DMS153 treated with DMSO at 0.1 percent for 48 hours (cell line): Measurements from ENCODE around the gene MBNL2.
A peak's percentile ranks its signal among the peaks of the same experiment; 100 is the strongest.

Source experiments
- DNase-seq: peaks from one replicate; lab custom pipeline; 2025; ENCODE audit not compliant: unreplicated experiment; lab: John Stamatoyannopoulos, UW

The MBNL2 gene

DNA sequence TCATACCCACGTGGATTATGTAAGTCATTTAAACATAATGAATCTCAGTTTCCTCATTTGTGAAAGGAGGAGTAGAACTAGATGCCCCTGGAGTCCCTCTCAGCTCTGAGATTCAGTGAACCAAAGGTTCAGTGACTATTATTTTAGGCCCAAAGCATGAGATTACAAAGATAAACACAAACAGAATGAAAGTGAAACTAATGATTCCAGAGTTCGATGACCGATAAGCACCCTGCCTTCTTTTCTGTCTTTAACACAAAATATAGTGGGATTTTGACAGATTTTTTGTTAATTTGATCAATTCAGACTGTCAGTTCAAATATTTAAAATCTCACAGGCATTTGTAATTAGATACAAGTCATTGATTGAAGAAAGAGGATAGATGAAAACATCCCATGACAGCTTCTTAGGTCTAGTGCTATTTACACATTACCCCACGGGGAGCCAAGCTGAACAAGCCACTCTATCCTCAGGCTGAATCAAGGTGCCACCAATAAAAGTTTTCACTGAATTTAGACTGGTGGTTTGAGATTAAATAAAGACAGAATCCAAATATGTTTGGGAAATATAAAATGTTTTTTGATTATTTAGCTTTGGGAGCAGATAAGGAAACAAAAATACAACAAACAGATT lies 147.2 kb downstream of the MBNL2 start:
- peak; percentile 33 for DNase-seq

GRCh38 chr13:97371486-97372109 lies 149.5 kb downstream of the MBNL2 start:
- no peak for DNase-seq

DNA sequence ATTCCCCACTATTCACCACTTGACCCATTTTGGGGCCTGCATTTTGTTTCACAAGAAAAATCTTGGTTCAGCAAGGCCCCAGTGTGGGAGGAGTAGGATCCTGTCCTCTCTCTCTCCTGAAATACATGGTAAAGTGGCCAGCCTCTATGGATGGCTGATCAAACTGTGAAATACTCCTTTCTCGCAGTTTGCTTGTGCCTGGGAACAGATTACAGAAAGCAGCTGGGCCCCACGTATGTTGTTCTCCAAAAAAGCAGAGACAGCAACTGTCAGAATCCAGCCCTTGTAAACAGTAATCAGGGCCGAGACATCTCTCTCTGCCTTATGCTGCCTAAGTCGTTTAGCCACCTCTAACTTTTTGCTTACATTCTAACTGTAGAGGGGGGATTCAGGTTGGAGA lies 150.8 kb downstream of the MBNL2 start:
- DNase-seq: no peak

DNA sequence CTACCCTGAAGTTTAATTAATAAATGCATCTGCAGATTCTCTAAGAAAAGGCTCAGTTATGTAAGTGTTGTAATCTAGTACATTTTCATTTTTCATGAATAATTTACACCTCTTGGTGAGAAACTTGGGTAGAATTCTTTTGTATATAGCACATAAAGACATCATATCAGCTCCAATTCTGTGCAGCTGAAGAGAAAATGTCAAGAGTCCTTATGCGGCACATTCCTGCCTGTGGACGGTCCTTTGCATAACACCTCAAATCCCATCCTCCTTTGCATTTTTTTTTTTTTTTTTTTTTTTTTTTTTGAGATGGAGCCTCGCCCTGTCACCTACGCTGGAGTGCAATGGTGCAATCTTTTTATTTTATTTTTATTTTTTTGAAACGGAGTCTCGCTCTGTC lies 151.7 kb downstream of the MBNL2 start:
- DNase-seq: no peak

DNA sequence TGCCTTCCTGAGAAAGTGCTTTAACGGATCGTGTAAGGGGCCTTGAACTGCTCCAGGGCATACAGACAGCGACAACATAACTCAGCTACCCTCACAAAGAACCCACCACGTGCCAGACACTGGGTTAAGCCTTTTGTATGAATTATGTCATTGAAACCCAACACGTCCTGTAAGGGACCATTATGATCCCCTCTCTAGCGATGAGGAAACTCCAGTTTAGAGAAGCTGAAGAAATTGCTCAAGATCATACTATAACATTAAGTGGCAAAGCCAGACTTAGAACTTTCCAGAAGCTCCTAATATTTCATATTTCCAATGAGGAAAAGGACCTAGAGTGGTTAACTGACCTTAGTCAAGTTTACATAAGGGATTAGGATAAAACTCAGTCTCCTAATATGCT lies 154.8 kb downstream of the MBNL2 start:
- DNase-seq: no peak

DNA sequence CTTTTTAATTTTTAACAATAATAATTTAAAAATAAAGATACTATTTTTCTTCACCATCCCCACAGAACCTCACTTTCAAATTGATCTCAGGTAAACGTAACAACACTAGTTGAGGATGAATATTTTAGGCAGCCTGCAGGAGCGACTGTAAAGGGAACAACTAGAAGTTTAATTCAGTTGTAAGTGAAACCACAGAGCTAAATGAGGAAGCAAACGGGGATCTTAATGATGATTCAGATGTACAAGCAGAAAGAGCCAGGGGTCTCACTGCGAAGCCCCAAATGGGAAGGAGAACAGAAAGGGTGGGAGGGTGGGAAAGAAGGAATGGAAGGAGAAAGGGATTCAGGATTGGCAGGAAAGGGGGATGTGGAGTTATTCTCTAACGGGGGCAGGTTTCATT lies 157.3 kb downstream of the MBNL2 start:
- no peak for DNase-seq

GRCh38 chr13:97380696-97381095 lies 158.6 kb downstream of the MBNL2 start:
- no peak for DNase-seq

DNA sequence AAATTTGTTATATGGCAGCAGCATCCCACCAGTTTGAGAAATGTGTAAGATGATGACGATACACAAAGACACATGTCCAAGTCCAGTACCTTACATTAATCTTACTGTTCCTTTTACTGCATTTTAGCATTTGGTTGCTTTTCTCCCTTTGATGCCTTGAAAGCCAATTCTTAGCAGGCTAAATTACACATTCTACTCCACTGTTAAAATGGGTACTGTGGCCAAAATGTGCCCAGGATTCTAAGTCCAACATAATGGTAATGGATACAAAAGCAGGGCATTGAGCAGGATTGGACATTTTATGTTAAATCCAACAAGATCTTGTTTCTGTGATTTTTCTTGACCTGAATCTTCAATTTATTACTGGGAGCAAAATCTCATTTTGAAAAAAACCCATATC lies 159.1 kb downstream of the MBNL2 start:
- no peak for DNase-seq

GRCh38 chr13:97382276-97382675 lies 160.1 kb downstream of the MBNL2 start:
- DNase-seq: no peak

DNA sequence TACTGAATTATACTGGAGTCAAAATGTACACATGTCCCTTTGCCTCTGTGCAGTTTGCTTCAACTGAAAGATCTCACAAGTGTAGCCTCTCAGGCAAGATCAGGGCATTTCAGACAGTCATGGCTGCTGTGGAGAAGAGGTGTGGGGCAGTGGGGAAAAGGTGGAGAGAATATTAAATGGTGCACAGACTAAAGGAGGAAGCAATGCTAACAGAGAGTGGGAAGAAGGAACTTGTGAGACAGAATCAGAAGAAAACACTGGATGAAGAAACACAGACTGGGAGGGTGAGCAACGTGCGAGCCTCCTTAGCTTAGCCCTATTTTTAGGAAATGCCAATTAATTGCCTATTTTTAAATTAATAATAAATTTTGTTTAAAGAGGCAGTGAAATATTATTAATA lies 162.2 kb downstream of the MBNL2 start:
- DNase-seq: no peak

DNA sequence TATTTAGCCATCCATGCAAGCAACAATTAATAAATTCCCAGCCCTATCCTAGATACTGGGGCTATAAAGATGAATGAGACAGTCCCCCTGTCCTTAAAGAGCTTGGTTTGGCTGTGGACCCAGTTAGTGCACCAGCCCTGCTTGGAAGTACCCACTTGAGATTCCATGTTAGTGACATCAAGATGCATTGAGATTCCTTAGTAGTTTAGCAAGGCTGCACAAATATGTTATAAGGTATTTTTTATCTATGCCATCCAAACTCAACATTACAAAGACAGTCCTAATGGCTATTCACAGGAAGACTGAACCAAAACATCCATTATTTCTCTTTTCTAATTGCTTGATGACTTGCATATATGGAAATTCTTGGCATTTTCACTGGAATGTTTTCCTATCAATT lies 163.0 kb downstream of the MBNL2 start:
- no peak for DNase-seq

DNA sequence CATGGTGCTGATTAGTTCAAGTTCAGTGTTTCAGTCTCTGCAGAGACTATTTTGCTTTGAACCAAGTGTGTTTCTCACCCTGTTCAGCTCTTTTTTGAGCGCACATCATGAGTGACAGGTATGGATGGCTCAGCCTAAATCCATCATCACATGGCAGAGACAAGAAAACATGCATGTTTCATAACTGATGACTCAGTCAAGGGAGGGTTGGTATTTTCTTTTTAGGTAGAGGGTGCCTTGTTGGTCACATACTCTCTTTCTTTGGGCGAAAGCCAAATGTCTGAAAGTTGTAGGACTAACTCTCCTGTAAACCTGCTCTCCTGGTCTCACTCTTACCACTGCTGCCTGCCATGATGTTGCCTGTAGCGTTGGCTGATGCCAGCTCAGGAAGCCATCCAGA lies 163.7 kb downstream of the MBNL2 start:
- DNase-seq: no peak

DNA sequence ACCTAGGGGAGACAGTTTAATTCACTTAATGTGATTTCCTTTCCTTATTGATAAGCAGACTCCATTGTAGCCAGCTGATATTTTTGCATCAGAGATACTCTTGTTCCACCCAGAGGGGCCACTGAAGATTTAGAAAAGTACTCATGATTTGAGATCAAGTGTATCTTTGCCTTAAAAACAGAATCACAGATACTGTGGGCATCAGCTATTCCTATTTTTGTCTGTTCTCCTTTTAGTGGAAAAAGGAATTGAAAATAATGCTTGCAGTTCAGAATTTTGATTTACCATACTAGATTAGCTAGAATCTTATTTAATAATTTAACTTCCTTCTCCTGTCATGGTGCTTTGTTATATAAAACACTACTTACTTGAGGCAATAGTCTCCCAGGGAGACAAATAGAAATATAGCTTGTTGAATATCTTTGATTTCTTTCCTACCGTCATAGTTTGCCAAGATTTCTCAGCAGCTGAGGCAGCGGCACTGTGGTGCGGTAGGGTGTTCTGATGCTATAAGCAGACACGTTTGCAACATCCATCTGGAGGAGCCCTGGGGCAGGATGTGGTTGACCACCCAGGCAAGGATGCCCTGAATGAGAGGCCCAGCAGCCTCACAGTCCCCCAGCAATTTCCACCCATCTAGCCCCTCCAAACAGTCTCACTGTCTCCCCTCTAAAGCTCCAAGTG lies 164.8 kb downstream of the MBNL2 start:
- DNase-seq: no peak

- DNase-seq: no peak
Observed at GRCh38 chr13:97387485-97387839, 165.3 kb downstream of the MBNL2 start.

DNA sequence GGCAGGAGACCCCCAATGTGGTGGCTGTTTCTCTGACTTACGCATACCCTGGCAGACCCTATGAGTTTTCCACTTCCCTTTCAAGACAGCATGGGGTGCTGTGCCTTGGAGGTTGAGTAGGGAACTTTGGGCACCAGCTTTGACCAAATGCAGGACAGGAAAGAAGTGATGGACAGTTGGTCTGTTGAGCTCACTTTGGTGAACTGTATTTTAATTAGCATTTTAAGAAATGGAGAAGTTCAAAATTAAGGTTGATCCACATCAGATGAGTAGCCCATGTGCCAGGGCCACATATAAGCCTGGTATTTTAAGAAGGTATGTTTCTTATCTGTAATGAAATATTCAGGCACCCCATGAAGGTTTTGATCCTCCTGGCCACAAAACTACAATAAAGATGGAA lies 165.8 kb downstream of the MBNL2 start:
- no peak for DNase-seq

DNA sequence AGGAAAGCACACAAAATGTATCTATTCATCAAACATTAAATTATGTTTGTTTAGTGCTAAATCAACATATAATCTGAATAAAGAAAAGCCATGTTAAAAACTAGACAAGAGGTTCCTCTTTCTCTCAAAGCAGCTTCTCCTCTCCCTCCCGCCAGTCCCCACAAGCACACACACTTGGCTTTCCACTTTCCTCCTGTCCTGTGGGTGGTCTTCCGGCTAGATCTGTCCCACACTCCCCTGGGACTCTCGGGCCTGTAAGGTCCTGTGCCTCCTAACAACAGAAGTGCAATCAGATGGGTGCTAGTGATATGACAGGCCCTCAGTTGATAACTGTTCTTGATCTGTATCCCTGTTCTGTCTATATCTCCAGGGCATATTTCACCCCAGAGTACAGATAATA lies 166.2 kb downstream of the MBNL2 start:
- DNase-seq: no peak

- no peak for DNase-seq
Observed at GRCh38 chr13:97390941-97391600, 168.9 kb downstream of the MBNL2 start.

GRCh38 chr13:97392020-97392419 lies 169.9 kb downstream of the MBNL2 start:
- DNase-seq: no peak

DNA sequence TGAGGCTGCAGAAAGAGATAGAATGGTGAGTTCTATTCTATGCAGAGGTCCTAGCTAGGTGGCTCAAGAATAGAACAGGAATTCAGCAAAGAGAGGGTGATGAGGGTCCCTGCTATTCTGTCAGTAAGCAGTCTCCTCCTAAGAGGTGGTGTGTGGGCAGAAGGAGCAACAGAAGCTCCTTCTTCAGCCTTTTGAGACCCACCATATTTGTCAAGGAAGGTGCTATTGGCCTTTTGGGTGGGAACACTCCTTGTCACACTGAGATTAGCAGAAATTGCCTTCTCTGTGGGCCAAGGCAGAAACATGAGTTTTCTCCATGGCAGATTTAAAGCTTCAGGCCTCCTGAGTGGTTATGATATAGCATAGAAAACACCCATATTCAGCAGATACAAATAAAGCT lies 172.4 kb downstream of the MBNL2 start:
- DNase-seq: no peak

DNA sequence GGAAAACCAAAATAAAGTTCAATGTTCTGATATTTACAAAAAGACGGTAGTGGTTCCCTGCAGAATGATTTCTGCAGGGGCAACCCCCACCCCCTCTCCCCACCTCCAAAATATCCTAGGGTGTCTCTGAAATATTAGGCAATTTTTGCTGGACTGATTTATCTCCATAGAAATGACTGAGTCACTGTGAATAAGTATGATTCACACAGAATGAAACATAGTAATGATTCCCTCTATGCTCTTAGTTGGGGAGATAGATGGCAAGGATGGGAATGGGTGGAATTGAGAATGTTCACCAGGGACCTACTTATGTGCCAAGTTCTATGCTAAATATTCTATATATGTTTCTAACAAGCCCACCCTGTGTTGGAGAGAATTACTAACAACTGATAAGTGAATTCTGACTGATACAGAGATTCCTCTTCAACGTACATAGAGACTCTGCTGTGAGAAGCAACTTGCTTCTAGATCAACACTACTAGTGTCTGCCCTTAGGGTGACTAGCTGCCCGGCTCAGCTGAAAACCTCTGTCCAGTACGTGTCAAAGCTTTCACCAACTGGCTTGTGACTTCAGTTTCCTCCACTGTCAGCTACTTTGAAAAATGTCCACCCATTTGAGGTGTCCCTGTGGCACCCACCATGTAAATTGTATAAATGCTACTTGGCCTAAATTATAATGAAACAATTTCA lies 173.5 kb downstream of the MBNL2 start:
- no peak for DNase-seq

GRCh38 chr13:97397267-97397666 lies 175.1 kb downstream of the MBNL2 start:
- no peak for DNase-seq

DNA sequence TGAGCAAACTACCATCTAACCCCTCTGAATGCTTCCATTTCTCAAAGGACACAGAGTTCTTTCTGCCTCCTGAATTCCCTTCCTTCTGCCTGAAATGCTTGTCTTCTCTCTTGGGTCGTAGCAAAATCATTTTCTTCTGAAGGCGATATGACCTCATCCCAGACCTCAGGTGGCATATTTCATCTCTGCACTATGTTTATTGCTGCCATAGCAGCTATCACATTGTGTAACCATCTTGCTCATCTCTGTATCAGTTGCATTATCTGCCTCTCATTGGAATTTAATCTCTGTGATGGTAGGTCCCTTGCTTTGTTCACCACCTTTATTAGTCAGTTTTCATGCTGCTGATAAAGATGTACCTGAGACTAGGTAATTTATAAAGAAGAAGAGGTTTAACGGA lies 179.3 kb downstream of the MBNL2 start:
- DNase-seq: no peak
